Measurements from ENCODE around the gene FAM53A.

Gene FAM53A

DNA sequence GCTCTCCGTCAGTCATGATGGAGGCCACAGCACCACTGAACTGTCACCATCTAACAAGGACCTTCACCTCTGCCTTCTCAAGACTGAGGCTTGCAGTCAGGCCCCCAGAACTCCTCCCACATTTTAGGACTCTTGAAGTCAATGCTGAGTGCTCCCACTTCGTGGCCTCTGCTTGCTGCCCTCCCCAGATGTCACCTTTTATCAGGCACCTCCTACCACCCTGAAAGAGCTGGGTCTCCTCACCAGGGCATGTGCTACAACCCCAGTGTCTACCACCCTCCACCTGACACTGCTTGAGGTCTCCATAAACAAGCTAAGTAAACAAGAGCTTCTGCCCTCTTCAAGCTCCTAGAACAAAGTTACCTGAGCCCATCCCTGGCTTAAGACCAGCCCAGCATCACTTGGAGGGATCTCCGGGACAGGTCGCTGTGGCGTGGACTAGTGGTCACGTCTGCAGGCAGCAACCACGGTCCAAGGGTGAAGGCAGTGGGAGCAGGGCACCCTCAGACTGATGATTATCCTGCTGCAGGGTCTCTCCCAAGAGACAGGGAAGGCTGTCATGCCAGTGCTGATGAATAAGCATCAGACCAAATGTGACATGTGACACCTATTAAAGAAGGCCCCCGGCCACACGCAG, 7.7 kb upstream of the FAM53A start:
- H3K36me3 ChIP-seq, result peaks cover 37 to 64% (median 62%) of the 10 kb centered on the region in 3 donors
- H3K27ac ChIP-seq, result no peak overlapping the region
- no peaks in the 10 kb centered on the region for H3K4me1 ChIP-seq
- H3K27me3 ChIP-seq, result no peaks in the 10 kb centered on the region
- intact Hi-C loops (cut with DNase I; ENCODE audit: low total_unique reads), result loop anchor here (5.0 kb wide), 1 partner anchor 35 kb away; no protein-coding TSS in a partner anchor
- TF ChIP-seq CTCF (IDR thresholded peaks at IDR 0.05), result no peak
- H3K4me3 ChIP-seq, result no peak overlapping the region
- H3K9me3 ChIP-seq, result no peaks in the 10 kb centered on the region
- no peak for DNase-seq

DNA sequence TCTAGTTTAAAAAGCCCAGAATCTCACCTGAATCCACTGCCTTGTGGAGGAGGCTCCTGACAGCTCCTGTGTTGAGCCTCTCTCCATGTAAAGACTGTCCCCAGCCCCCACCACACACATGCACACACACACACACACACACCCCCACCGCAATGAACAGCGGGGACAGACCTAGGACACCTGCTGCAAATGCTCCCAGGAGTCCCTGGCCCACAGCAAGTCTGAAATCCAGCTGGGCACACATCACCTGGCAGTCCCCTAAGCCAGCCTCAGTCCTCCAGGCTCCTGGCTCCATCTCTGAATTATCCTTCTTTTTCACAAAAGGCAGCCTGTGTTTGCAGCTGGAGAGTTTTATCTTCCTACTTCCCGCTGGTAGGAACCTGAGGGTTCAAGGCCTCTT, 6.6 kb upstream of the FAM53A start:
- H3K27ac ChIP-seq, result no peak overlapping the region
- H3K27me3 ChIP-seq, result no peaks in the 10 kb centered on the region
- no peak overlapping the region for H3K4me3 ChIP-seq
- no peak for DNase-seq
- H3K4me1 ChIP-seq, result no peaks in the 10 kb centered on the region
- no peaks in the 10 kb centered on the region for H3K9me3 ChIP-seq
- TF ChIP-seq CTCF (IDR thresholded peaks at IDR 0.05), result no peak
- intact Hi-C loops (cut with DNase I; ENCODE audit: low total_unique reads), result loop anchor here (5.0 kb wide), 1 partner anchor 37 kb away; no protein-coding TSS in a partner anchor
- peaks cover 32 to 53% (median 51%) of the 10 kb centered on the region in 3 donors for H3K36me3 ChIP-seq

DNA sequence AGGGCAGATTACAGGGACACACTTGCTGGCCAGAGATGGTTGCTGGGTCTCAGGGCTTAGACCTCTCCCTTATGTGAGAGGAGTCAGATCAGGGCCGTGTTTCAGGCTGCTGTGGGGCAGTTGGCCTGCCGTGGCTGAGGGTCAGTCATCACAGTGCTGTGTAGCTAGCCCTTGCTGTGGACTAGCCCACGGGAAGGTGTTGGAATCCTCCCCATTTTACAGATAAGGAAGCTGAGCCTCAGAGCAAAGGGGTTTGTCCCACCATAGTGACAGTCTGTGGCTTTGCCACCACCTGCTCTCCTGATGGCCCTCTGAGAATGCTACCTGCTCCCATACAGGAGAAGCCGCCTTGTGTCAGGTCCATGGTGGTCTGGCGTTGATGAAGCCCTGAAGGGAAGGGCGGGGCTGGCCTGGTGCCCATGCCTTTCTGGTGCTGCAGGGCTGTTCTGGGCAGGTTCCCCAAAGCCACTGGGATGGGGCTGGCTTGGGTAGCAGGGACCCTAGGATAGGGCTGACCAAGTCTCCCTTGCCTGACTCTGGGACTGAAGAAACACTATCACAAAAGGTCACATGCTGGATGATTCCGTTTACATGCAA, 2.4 kb upstream of the FAM53A start:
- intact Hi-C loops (cut with DNase I; ENCODE audit: low total_unique reads), result no loop called here
- no peak for TF ChIP-seq CTCF (IDR thresholded peaks at IDR 0.05)
- DNase-seq, result no peak
- Histone ChIP-seq H3K27ac (no peak overlapping the region), H3K36me3 (peaks cover 9 to 17% (median 14%) of the 10 kb centered on the region in 3 donors), H3K27me3 (no peaks in the 10 kb centered on the region), H3K9me3 (no peaks in the 10 kb centered on the region), H3K4me1 (peaks cover 0 to 16% (median 3%) of the 10 kb centered on the region in 4 donors), H3K4me3 (no peak overlapping the region)

GRCh38 chr4:1685235-1686150, 1.4 kb upstream of the FAM53A start:
- H3K4me1 ChIP-seq, result peaks cover 0 to 16% (median 3%) of the 10 kb centered on the region in 4 donors
- TF ChIP-seq CTCF (IDR thresholded peaks at IDR 0.05), result no peak
- intact Hi-C loops (cut with DNase I; ENCODE audit: low total_unique reads), result no loop called here
- no peaks in the 10 kb centered on the region for H3K27me3 ChIP-seq
- H3K4me3 ChIP-seq, result no peak overlapping the region
- H3K27ac ChIP-seq, result peak overlapping the region in 1 of 2 donors; percentile 65
- no peaks in the 10 kb centered on the region for H3K9me3 ChIP-seq
- no peak for DNase-seq
- H3K36me3 ChIP-seq, result peaks cover 0 to 7% (median 3%) of the 10 kb centered on the region in 3 donors

DNA sequence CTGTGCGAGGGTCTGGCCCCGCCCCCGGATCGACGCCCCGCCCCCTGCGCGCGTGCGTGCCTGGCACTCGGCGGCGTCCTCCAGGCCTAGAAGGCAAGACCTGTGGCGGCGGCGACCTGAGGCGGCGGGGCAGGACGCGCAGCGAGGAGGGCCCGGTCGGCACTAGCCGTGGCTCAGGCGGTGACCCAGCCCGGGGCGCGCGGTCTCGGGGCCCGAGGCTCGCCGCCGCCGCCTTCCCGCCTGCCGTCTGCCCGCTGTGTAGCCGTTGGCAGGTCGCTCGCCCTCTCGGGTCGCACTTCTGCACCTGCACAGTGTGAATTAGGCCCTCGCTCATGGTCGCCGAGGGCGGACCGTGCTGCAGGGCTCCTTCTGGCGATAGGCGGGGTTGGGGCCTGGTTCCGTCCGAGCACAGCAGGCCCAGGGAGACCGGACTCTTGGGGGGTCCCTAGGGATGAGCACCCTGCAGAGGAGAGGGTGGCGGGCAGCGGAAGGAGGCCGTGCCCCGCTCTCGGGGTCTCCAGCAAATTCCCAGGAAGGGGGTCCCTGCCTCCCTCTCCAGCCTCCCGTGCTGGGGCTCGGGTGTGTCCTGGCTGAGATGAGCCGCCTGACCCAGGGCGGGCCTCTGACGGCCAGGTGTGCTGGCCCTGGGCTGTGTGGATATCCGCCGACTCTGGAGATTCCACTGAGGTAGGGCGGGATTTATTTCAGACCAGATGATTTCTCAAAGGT, 557 bp upstream of the FAM53A start:
- Histone ChIP-seq H3K36me3 (no peaks in the 10 kb centered on the region), H3K4me1 (peaks cover 0 to 16% (median 3%) of the 10 kb centered on the region in 4 donors), H3K27ac (peak overlapping the region; percentile 48 to 65), H3K27me3 (no peaks in the 10 kb centered on the region), H3K9me3 (no peaks in the 10 kb centered on the region), H3K4me3 (peak overlapping the region; percentile 77 to 95)
- intact Hi-C loops (cut with DNase I; ENCODE audit: low total_unique reads), result loop anchor here (5.0 kb wide), 1 partner anchor 558 kb away; the partner anchor contains the start of genes HAUS3 and POLN
- peak in 1 of 2 donors; percentile 73 for DNase-seq
- no peak for TF ChIP-seq CTCF (IDR thresholded peaks at IDR 0.05)
